ENCODE measurements around the gene TRIM61. TPM values are rescaled to one million over a fixed set of nuclear protein-coding genes. Genes with fewer than 3 reads are reported as not detected.
"Not testable (repeated sequence)": the region's sequence is repeated elsewhere in the genome, so short reads cannot be mapped to it uniquely, and the experiment has no call there.

Gene TRIM61
- 2.1 and 2.6 TPM in 2 replicates for total RNA-seq (ENCODE audit: low replicate concordance)
- long read RNA-seq, partial matches to known transcripts = 18 of 23 reads
- long read RNA-seq, other reads (novel, unspliced or antisense) = 5 of 23 reads

- Mint-ChIP-seq H3K27ac (no peak within 1 kb of the TSS), H3K9me3 (no peaks in the 10 kb centered on the region), H3K36me3 (no peaks in the 10 kb centered on the region), H3K27me3 (no peaks in the 10 kb centered on the region), H3K4me1 (ENCODE audit: unreplicated experiment) (peaks cover 4% of the 10 kb centered on the region), H3K4me3 (peak within 1 kb of the TSS; percentile 92)
- peak; percentile 71 for DNase-seq (ENCODE audit: extremely low spot score, unreplicated experiment)
- TF ChIP-seq, protein P1, sequence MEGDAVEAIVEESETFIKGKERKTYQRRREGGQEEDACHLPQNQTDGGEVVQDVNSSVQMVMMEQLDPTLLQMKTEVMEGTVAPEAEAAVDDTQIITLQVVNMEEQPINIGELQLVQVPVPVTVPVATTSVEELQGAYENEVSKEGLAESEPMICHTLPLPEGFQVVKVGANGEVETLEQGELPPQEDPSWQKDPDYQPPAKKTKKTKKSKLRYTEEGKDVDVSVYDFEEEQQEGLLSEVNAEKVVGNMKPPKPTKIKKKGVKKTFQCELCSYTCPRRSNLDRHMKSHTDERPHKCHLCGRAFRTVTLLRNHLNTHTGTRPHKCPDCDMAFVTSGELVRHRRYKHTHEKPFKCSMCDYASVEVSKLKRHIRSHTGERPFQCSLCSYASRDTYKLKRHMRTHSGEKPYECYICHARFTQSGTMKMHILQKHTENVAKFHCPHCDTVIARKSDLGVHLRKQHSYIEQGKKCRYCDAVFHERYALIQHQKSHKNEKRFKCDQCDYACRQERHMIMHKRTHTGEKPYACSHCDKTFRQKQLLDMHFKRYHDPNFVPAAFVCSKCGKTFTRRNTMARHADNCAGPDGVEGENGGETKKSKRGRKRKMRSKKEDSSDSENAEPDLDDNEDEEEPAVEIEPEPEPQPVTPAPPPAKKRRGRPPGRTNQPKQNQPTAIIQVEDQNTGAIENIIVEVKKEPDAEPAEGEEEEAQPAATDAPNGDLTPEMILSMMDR (conservative IDR thresholded peaks at IDR 0.05) = no peak
Measured at GRCh38 chr4:164977243-164978164, at the start of gene TRIM61. Gene TRIM61, minus strand, starts transcription at chr4:164977657. Its CDS starts 7,655 bp downstream, at chr4:164970002.

DNA sequence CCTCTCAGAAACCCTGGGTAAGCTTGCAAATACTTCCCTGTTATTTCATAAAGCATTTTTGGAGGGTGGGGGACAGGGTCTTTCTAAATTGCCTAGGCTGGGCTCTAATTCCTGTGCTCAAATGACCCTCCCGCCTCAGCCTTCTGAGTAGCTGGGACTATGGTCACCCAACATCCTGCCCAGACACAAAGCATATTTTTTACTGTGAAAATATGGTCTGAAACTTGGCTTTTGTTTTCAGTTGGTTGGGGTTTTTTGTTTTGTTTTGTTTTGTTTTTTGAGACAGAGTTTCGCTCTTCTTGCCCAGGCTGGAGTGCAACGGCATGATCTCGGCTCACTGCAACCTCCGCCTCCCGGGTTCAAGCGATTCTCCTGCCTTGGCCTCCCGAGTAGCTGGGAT, 48.3 kb upstream of the TRIM61 start:
- not testable (repeated sequence) for H3K36me3 Mint-ChIP-seq; H3K4me3 Mint-ChIP-seq; DNase-seq (ENCODE audit: extremely low spot score, unreplicated experiment); H3K27ac Mint-ChIP-seq; H3K9me3 Mint-ChIP-seq; H3K27me3 Mint-ChIP-seq; H3K4me1 Mint-ChIP-seq (ENCODE audit: unreplicated experiment)

DNA sequence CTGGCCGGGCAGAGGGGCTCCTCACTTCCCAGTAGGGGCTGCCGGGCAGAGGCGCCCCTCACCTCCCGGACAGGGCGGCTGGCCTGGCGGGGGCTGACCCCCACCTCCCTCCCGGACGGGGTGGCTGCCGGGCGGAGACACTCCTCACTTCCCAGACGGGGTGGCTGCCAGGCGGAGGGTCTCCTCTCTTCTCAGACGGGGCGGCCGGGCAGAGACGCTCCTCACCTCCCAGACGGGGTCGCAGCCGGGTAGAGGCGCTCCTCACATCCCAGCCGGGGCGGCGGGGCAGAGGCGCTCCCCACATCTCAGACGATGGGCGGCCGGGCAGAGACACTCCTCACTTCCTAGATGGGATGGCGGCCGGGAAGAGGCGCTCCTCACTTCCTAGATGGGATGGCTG, 42.5 kb upstream of the TRIM61 start:
- DNase-seq (ENCODE audit: extremely low spot score, unreplicated experiment); H3K4me1 Mint-ChIP-seq (ENCODE audit: unreplicated experiment); H3K4me3 Mint-ChIP-seq; H3K36me3 Mint-ChIP-seq; H3K27me3 Mint-ChIP-seq; H3K27ac Mint-ChIP-seq; H3K9me3 Mint-ChIP-seq: not testable (repeated sequence)

DNA sequence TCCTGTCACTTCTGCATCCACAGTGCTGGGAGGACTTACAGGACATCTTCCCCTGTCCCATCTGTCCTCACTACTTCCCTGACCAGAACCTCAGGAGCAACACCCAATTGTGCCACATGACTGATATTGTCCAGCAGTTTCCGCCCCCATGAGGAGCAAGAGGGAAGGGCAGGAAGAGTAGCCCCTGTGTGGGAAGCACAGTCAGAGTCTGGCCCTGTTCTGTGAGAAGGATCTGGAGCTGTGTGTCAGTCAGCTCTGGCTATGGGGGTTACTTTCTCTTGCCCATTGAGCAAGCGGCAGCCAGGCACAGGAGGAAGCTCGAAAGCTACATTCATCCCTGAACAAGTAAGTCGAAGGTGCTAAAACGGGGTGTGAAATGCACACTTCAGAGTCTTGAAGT, 39.5 kb upstream of the TRIM61 start:
- no peaks in the 10 kb centered on the region for H3K4me1 Mint-ChIP-seq (ENCODE audit: unreplicated experiment)

DNA sequence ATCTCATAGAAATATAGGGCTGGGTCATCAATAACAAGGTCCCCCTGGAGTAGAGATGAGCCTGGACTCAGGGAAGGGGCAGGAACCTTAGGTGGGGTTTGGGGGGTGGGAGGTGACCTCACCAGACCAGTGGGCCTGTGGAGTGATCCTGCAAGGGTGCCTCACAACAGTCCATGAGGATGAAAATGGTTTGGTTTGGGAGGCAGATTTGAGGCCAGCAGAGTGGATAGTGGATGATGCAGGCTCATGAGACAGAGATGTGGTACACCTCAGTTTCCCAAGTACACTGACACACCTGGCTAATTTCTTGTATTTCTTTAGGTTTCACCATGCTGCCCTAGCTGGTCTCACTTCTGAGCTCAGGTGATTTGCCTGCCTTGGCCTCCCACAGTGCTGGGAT, 36.2 kb upstream of the TRIM61 start:
- no peaks in the 10 kb centered on the region for H3K4me1 Mint-ChIP-seq (ENCODE audit: unreplicated experiment)
- no peak overlapping the region for H3K27ac Mint-ChIP-seq
- no peak for DNase-seq (ENCODE audit: extremely low spot score, unreplicated experiment)
- no peak overlapping the region for H3K4me3 Mint-ChIP-seq
- TF ChIP-seq, protein P1 (conservative IDR thresholded peaks at IDR 0.05) = no peak
- peaks cover 4% of the 10 kb centered on the region for H3K27me3 Mint-ChIP-seq
- no peaks in the 10 kb centered on the region for H3K36me3 Mint-ChIP-seq
- H3K9me3 Mint-ChIP-seq = no peaks in the 10 kb centered on the region

More for the DNA sequence above, 39.5 kb upstream of the TRIM61 start:
- no peak overlapping the region for H3K4me3 Mint-ChIP-seq
- no peaks in the 10 kb centered on the region for H3K36me3 Mint-ChIP-seq
- no peak for DNase-seq (ENCODE audit: extremely low spot score, unreplicated experiment)
- H3K27me3 Mint-ChIP-seq = no peaks in the 10 kb centered on the region
- TF ChIP-seq, protein P1 (conservative IDR thresholded peaks at IDR 0.05) = peak; percentile 37
- H3K9me3 Mint-ChIP-seq = no peaks in the 10 kb centered on the region
- H3K27ac Mint-ChIP-seq = no peak overlapping the region

DNA sequence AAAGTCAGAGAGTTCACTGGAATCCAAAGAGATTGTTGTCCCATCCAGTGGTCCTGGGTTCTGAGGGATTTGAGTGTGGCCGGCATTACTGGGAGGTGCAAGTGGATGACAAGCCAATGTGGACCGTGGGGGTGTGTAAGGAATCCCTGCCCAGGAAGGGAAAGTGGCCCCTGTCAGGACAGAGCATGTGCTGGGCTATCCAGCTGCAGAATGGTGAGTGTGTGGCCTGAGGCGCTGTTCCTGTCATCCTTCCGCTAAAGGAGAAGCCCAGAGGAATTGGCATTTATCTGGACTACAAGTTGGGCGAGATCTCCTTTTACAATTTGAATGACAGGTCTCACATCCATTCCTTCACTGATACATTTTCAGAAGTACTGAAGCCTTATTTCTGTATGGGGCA, 33.9 kb upstream of the TRIM61 start:
- H3K36me3 Mint-ChIP-seq = no peaks in the 10 kb centered on the region
- no peak for DNase-seq (ENCODE audit: extremely low spot score, unreplicated experiment)
- no peak overlapping the region for H3K4me3 Mint-ChIP-seq
- H3K4me1 Mint-ChIP-seq (ENCODE audit: unreplicated experiment) = no peaks in the 10 kb centered on the region
- no peak overlapping the region for H3K27ac Mint-ChIP-seq
- TF ChIP-seq, protein P1 (conservative IDR thresholded peaks at IDR 0.05) = no peak
- H3K27me3 Mint-ChIP-seq = peaks cover 4% of the 10 kb centered on the region
- H3K9me3 Mint-ChIP-seq = no peaks in the 10 kb centered on the region

All from type B pancreatic cell (in vitro differentiated cells).